H1 (cell line): ENCODE measurements around the gene EEF2K. TPM values are rescaled to one million over a fixed set of nuclear protein-coding genes. Genes with fewer than 3 reads are reported as not detected.

Experiments used
- CTCF ChIA-PET: fragments of 300-600 bp; sonication (Branson Sonifier 250); formaldehyde crosslinking; loops from one replicate; lab custom pipeline; 2021; ENCODE audit not compliant: partially characterized antibody; lab: Charles Lee
- POLR2A ChIA-PET: fragments of 300-600 bp; sonication (Branson Sonifier 250); formaldehyde crosslinking; loops from one replicate; lab custom pipeline; 2021; ENCODE audit warnings: inconsistent platforms; ENCODE audit not compliant: partially characterized antibody; lab: Charles Lee
- DNase-seq, 2 experiments: peaks; one replicate each; pipeline versions ENCODE4 v3.0.0 to v3.0.0-alpha.2; 2010 to 2022; ENCODE audit warnings: low spot score in 2 of 2, low read depth in 1 of 2, mixed read lengths in 1 of 2
- FAIRE-seq: peaks from 2 replicates; lab custom pipeline; 2011; peaks lifted over from hg19 to GRCh38; lab: Jason Lieb, UNC
- H2AFZ ChIP-seq: 2 replicates; pipeline ENCODE4 v1.8.1; 2012; ENCODE audit warnings: low read length, inconsistent platforms
- H2AK5ac ChIP-seq: 2 replicates; pipeline ENCODE4 v1.6.1; 2013; ENCODE audit warnings: low read depth, low read length
- H2BK120ac ChIP-seq: replicated peaks from 2 replicates; pipeline ENCODE3; 2013; ENCODE audit warnings: low read depth, low read length, inconsistent platforms
- H2BK12ac ChIP-seq: 2 replicates; pipeline ENCODE4 v1.6.1; 2013; ENCODE audit warnings: low read depth, low read length
- H2BK15ac ChIP-seq: 2 replicates; pipeline ENCODE4 v1.6.1; 2013; ENCODE audit warnings: low read length
- H2BK20ac ChIP-seq: 2 replicates; pipeline ENCODE4 v1.6.1; 2013; ENCODE audit warnings: low read length
- H2BK5ac ChIP-seq: 2 replicates; pipeline ENCODE4 v1.6.1; 2013; ENCODE audit warnings: low read depth, low read length
- H3K14ac ChIP-seq: 2 replicates; pipeline ENCODE4 v1.6.1; 2013; ENCODE audit warnings: inconsistent platforms; ENCODE audit not compliant: insufficient read length
- H3K18ac ChIP-seq: 2 replicates; pipeline ENCODE4 v1.6.1; 2013; ENCODE audit warnings: low read length; ENCODE audit errors: extremely low read depth
- H3K23ac ChIP-seq: 2 replicates; pipeline ENCODE4 v1.6.1; 2013; ENCODE audit warnings: inconsistent platforms; ENCODE audit not compliant: insufficient read length
- H3K23me2 ChIP-seq: 2 replicates; pipeline ENCODE4 v1.6.1; 2013; ENCODE audit warnings: low read depth, low read length
- H3K27ac ChIP-seq: 2 replicates; pipeline ENCODE4 v1.6.1; 2011; ENCODE audit warnings: low read depth, low read length, inconsistent platforms
- H3K27me3 ChIP-seq, 4 experiments: replicated peaks in 1 of 4; 1 replicate in 1 of 4; 2 replicates in 3 of 4; pipeline versions ENCODE4 v1.6.1 to v1.8.1; 2011 to 2013; ENCODE audit warnings: low read length in 3 of 4, mild to moderate bottlenecking in 3 of 4, inconsistent platforms in 2 of 4, mixed read lengths in 2 of 4, moderate library complexity in 1 of 4; ENCODE audit not compliant: control insufficient read depth in 3 of 4, insufficient read depth in 3 of 4; ENCODE audit errors: extremely low read depth in 1 of 4
- H3K36me3 ChIP-seq, 4 experiments: 2 replicates each; pipeline versions ENCODE4 v1.6.1 to v1.8.1; 2011 to 2013; ENCODE audit warnings: mild to moderate bottlenecking in 4 of 4, low read length in 3 of 4, moderate library complexity in 2 of 4, control low read depth in 1 of 4, inconsistent platforms in 1 of 4; ENCODE audit not compliant: insufficient read depth in 4 of 4, control insufficient read depth in 2 of 4
- H3K4ac ChIP-seq: replicated peaks from 2 replicates; pipeline ENCODE3; 2013; ENCODE audit warnings: low read length, low read depth, mixed read lengths, inconsistent platforms; ENCODE audit not compliant: insufficient read length
- H3K4me1 ChIP-seq, 4 experiments: replicated peaks in 1 of 4; 1 replicate in 1 of 4; 2 replicates in 3 of 4; pipeline versions ENCODE4 v1.6.1 to v1.8.1; 2011 to 2013; ENCODE audit warnings: low read length in 3 of 4, inconsistent platforms in 2 of 4, mixed read lengths in 1 of 4; ENCODE audit not compliant: insufficient read depth in 4 of 4, control insufficient read depth in 3 of 4
- H3K4me2 ChIP-seq, 2 experiments: 2 replicates each; pipeline versions ENCODE4 v1.6.1 to v1.8.1; 2011 to 2013; ENCODE audit warnings: low read depth in 2 of 2, low read length in 2 of 2, control low read depth in 1 of 2, inconsistent platforms in 1 of 2, mild to moderate bottlenecking in 1 of 2; ENCODE audit not compliant: insufficient read depth in 1 of 2
- H3K4me3 ChIP-seq, 4 experiments: fragments of 200-600, 300-600 bp in 1 of 4; sonication (generic), shearing (Covaris generic), sonication (Bioruptor Twin) in 1 of 4; 2 replicates each; pipeline versions ENCODE4 v1.5.1 to v1.8.1; 2011 to 2016; ENCODE audit warnings: low read length in 4 of 4, low read depth in 3 of 4, control low read depth in 2 of 4, inconsistent platforms in 2 of 4, mild to moderate bottlenecking in 2 of 4, mixed read lengths in 1 of 4, moderate library complexity in 1 of 4; ENCODE audit not compliant: insufficient read depth in 2 of 4; ENCODE audit errors: extremely low read depth in 1 of 4
- H3K56ac ChIP-seq: replicated peaks from 2 replicates; pipeline ENCODE3; 2013; ENCODE audit warnings: low read depth, mild to moderate bottlenecking, mixed read lengths, low read length, inconsistent platforms; ENCODE audit not compliant: insufficient read length
- H3K79me1 ChIP-seq: 2 replicates; pipeline ENCODE4 v1.6.1; 2013; ENCODE audit warnings: low read depth, low read length, control low read depth
- H3K79me2 ChIP-seq, 2 experiments: 2 replicates each; pipeline versions ENCODE4 v1.6.1 to v1.8.1; 2012 to 2013; ENCODE audit warnings: low read length in 2 of 2, mild to moderate bottlenecking in 2 of 2, inconsistent platforms in 1 of 2; ENCODE audit not compliant: insufficient read depth in 2 of 2, control insufficient read depth in 1 of 2
- H3K9ac ChIP-seq, 4 experiments: replicated peaks in 1 of 4; 1 replicate in 1 of 4; 2 replicates in 3 of 4; pipeline versions ENCODE4 v1.6.1 to v1.8.1; 2011 to 2013; ENCODE audit warnings: low read depth in 3 of 4, low read length in 3 of 4, control low read depth in 2 of 4, mild to moderate bottlenecking in 2 of 4, moderate library complexity in 2 of 4, inconsistent platforms in 1 of 4; ENCODE audit errors: extremely low read depth in 1 of 4
- H3K9me3 ChIP-seq, 2 experiments: 2 replicates each; pipeline versions ENCODE4 v1.6.1 to v1.8.1; 2012 to 2013; ENCODE audit warnings: mild to moderate bottlenecking in 2 of 2, moderate library complexity in 2 of 2, control low read depth in 1 of 2, inconsistent platforms in 1 of 2, low read depth in 1 of 2, low read length in 1 of 2, mixed read lengths in 1 of 2; ENCODE audit not compliant: insufficient read depth in 2 of 2
- H4K20me1 ChIP-seq, 2 experiments: replicated peaks in 1 of 2; 2 replicates each; pipeline versions ENCODE3 to v1.8.1; 2011 to 2013; ENCODE audit warnings: inconsistent platforms in 2 of 2, low read length in 2 of 2, mild to moderate bottlenecking in 1 of 2; ENCODE audit not compliant: insufficient read depth in 2 of 2, control insufficient read depth in 1 of 2
- H4K5ac ChIP-seq: 2 replicates; pipeline ENCODE4 v1.6.1; 2013; ENCODE audit warnings: low read length, low read depth, mixed read lengths, inconsistent platforms; ENCODE audit not compliant: insufficient read length
- H4K8ac ChIP-seq: 2 replicates; pipeline ENCODE4 v1.8.0; 2013; ENCODE audit warnings: mild to moderate bottlenecking, moderate library complexity, low read length, inconsistent platforms; ENCODE audit not compliant: insufficient read depth; ENCODE audit errors: extremely low read depth
- H4K91ac ChIP-seq: replicated peaks from 2 replicates; pipeline ENCODE3; 2013; ENCODE audit warnings: low read length, mixed read lengths, inconsistent platforms; ENCODE audit not compliant: insufficient read length
- CEBPB ChIP-seq: IDR thresholded peaks from 2 replicates; pipeline ENCODE4 v1.6.1; 2012; ENCODE audit warnings: low read depth, low read length
- WGBS, 2 experiments: shearing (Covaris generic) in 1 of 2; methylation state at CpG; one replicate each; pipeline versions ENCODE4 v1.1.6 to v1.1.7; 2013 to 2015; ENCODE audit warnings: low lambda C conversion rate in 2 of 2, mixed read lengths in 2 of 2, inconsistent platforms in 1 of 2, low coverage in 1 of 2, missing lambda C conversion rate in 1 of 2; ENCODE audit not compliant: insufficient replicate concordance in 2 of 2, insufficient coverage in 1 of 2, insufficient read length in 1 of 2; ENCODE audit errors: extremely low coverage in 1 of 2, missing lambda C conversion rate in 1 of 2; 5-methylcytosine and 5-hydroxymethylcytosine counted together
- polyA plus RNA-seq, 7 experiments: library from polyadenylated mRNA; depleted of rRNA in 3 of 7; stranded (reverse) in 5 of 7; unstranded in 2 of 7; fragments of >200 nt in 5 of 7; fragments of 200-250 nt in 2 of 7; gene quantifications; 1 replicate in 5 of 7; 2 replicates in 1 of 7; 4 replicates in 1 of 7; pipeline versions ENCODE4 v1.2.1 to v1.2.3, GENCODE V29; 2011 to 2013; ENCODE audit warnings: missing spikeins in 2 of 7, mixed read lengths in 2 of 7
- total RNA-seq: library from RNA; stranded (reverse); fragmentation: NEBNext Ultra II Directional; extraction: Animal tissue kit (Norgen Biotek cat#: 25700); gene quantifications from 2 replicates; pipeline ENCODE4 v1.2.1, GENCODE V29; 2021
- TF ChIP-seq, protein P1 (sequence below): IDR thresholded peaks from 2 replicates; pipeline ENCODE4 v1.6.1; 2011; ENCODE audit warnings: low read length, improper control_type of control experiment

EEF2K gene
- total and polyA plus RNA-seq, 2 of the 8 experiments (the other 6 are each of a cell fraction or from before 2014, with no cell fraction given): 14.9 to 30.2 TPM

DNA sequence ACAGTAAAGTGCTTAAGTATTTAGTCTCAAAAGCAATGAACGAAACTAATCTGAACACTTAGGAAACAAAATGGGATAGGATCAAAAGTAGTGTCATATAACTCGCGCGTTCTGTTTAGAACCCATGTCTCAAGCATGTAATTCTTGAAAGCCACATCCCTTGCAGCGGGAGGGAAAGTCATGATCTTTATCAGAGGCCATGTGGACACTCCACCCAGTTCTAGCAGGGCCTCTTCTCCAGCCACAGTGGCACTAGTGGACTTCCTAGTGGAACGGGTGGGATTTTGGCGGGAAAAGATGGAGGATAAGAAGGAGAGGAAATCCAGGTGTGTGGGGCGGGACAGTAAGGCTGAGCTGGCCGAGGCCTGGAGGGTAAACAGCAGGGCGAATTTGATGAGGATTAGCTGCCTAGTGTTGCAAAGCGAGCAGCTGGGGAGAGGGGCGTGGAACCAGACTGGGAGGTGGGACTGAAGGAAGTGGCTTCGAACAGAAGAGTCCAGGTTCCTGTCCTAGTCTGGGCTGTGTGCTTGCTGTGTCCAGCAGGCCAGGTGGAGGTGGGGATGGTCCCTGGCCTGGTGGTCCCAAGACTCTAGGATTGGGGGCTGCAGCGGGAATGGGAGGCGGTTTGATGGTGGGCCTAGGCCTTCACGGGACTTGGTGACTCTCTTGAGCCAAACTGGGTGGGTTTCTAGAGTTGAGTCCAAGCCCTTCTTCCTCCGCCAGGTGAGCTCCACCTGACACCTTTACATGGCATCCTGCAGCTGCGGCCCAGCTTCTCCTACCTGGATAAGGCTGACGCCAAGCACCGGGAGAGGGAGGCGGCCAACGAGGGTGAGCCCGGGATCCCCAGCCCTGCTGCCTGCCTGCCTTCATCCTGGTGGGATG lies 107.1 kb downstream of the EEF2K start:
- FAIRE-seq: no peak
- Histone ChIP-seq H3K4ac (no peak overlapping the region), H4K91ac (no peak overlapping the region), H3K9ac (no peak overlapping the region), H3K56ac (no peak overlapping the region), H3K36me3 (peaks cover 22 to 60% (median 53%) of the 10 kb centered on the region in 4 experiments), H2BK15ac (no peak overlapping the region), H3K23ac (no peak overlapping the region), H2AFZ (no peak overlapping the region), H4K8ac (no peak overlapping the region), H2BK20ac (no peak overlapping the region), H2BK120ac (no peak overlapping the region), H3K79me2 (no peaks in the 10 kb centered on the region), H3K4me1 (no peaks in the 10 kb centered on the region), H3K9me3 (no peaks in the 10 kb centered on the region), H3K23me2 (no peaks in the 10 kb centered on the region), H3K14ac (no peak overlapping the region), H3K27ac (no peak overlapping the region), H2BK12ac (no peak overlapping the region), H3K4me3 (no peak overlapping the region), H3K4me2 (no peak overlapping the region), H2BK5ac (no peak overlapping the region), H3K18ac (no peak overlapping the region), H2AK5ac (no peak overlapping the region), H4K20me1 (peaks cover 3 to 6% of the 10 kb centered on the region in 2 experiments), H3K27me3 (no peaks in the 10 kb centered on the region), H3K79me1 (0 out of 2 replicates have a peak, but pooled peaks cover 2% of the 10 kb centered on the region), H4K5ac (no peak overlapping the region)
- ChIA-PET POLR2A (interaction anchor here (2.6 kb wide), 1 partner anchor 12 kb away, joined by 8 read pairs; no protein-coding TSS in a partner anchor), CTCF (interaction anchor here (6.5 kb wide), 1 partner anchor 13 kb away, joined by 42 read pairs; no protein-coding TSS in a partner anchor)
- no peak for DNase-seq
- 98% methylated on average over 23 of the region's 23 CpGs; no CpG with 5 or more reads in 1 of the 2 experiments for WGBS, 2 experiments
- TF ChIP-seq CEBPB: no peak
- TF ChIP-seq, protein P1, sequence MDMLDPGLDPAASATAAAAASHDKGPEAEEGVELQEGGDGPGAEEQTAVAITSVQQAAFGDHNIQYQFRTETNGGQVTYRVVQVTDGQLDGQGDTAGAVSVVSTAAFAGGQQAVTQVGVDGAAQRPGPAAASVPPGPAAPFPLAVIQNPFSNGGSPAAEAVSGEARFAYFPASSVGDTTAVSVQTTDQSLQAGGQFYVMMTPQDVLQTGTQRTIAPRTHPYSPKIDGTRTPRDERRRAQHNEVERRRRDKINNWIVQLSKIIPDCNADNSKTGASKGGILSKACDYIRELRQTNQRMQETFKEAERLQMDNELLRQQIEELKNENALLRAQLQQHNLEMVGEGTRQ: no peak
